ENCODE data around the gene CHRM5. TPM values are rescaled to one million over a fixed set of nuclear protein-coding genes. Genes with fewer than 3 reads are reported as not detected.

The CHRM5 gene
- total RNA-seq, 1 donor from 2014 or later = not detected

DNA sequence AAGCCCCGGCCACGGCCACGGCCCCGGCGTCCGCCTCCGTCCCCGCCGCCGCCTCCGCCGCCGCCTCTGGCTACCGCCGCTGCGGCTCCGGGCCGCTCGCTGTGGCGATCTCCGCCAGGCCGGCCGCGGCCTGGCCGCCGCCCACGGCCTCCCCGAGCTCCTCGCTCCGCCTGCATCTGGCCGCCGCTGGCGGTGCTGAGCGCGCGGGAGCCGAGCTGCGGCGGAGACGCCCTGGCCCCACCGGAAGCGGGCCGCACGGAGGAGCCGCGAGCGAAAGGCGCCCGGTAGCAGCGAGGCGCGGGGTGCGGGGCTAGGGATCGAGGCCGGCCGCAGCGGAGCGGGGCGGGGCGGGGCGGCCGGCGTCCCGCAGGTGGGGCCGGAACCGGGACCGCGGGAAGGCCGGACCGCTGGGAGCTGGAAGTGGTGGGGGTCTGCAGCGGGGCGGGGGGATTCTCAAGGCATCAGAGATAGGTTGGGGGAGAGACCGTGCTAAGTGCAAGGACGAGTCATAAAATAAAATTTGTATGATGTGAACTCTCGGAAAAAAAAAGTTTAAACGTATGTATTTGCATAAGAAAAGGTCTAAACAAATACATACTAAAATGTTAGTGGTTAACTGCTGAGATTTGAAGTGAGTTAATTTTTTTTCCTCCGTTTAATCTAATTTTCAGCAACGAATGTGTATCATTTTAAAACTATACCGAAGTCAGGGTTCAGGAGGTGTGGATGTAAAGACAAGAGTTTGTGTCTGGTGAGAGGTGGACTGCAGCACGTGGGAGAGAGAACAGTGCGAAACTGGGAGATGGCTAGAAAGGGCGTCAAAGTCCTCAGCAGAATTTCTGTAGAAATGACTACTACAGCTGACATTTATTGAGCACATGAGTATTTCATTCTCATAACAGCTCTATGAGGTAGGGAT lies 70.8 kb downstream of the CHRM5 start, which contains the start of gene AVEN:
Gene AVEN, minus strand, starts transcription at position 334 of the 919 bp plus-strand sequence. Its CDS starts 158 bp downstream, at position 176.
- TF ChIP-seq, protein P1, sequence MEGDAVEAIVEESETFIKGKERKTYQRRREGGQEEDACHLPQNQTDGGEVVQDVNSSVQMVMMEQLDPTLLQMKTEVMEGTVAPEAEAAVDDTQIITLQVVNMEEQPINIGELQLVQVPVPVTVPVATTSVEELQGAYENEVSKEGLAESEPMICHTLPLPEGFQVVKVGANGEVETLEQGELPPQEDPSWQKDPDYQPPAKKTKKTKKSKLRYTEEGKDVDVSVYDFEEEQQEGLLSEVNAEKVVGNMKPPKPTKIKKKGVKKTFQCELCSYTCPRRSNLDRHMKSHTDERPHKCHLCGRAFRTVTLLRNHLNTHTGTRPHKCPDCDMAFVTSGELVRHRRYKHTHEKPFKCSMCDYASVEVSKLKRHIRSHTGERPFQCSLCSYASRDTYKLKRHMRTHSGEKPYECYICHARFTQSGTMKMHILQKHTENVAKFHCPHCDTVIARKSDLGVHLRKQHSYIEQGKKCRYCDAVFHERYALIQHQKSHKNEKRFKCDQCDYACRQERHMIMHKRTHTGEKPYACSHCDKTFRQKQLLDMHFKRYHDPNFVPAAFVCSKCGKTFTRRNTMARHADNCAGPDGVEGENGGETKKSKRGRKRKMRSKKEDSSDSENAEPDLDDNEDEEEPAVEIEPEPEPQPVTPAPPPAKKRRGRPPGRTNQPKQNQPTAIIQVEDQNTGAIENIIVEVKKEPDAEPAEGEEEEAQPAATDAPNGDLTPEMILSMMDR (conservative IDR thresholded peaks at IDR 0.05; ENCODE audit: low read depth, low read length) = no peak
- DNase-seq (ENCODE audit: low read depth) = no peak
- peak within 1 kb of the TSS; percentile 92 for H3K4me3 ChIP-seq (ENCODE audit: low read depth, low read length)

DNA sequence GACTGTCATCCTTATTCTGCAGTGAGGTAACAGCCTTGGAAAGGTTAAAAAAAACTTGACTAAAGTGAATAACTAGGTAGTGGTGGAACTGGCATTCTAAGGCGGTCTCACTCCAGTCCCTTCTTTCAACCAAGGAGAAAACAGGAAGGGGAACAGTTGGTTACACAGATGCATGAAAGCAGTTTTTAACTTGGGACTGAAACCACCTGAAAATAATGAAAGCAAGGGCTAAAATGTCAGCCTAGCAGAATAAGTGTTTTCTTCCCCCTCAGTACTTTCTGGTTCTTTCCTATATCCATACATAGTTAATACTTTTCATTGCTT lies 71.5 kb downstream of the CHRM5 start:
- no peak for DNase-seq (ENCODE audit: low read depth)
- TF ChIP-seq, protein P1 (conservative IDR thresholded peaks at IDR 0.05; ENCODE audit: low read depth, low read length) = no peak
- H3K4me3 ChIP-seq (ENCODE audit: low read depth, low read length) = peak overlapping the region; percentile 92

DNA sequence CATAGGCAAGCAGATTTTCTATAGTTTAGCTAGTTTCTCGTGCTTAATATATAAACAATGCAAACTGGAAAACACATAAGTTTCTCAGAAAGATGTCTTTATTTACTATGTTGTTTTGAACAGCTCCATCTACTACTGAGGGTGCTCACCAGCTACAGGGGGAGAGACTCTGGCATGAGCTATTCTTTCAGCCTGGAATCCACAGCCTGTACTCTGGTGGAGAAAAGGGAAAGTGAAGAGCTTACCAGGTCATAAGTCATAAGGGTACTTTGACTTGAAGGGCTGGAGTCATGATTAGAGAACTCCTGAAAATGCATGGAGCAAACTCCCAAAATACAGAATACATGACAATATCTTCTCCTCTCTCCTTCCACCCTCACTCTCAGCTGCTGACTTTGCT lies 75.1 kb downstream of the CHRM5 start:
- H3K4me3 ChIP-seq (ENCODE audit: low read depth, low read length) = no peak overlapping the region
- TF ChIP-seq, protein P1 (conservative IDR thresholded peaks at IDR 0.05; ENCODE audit: low read depth, low read length) = no peak
- DNase-seq (ENCODE audit: low read depth) = no peak

DNA sequence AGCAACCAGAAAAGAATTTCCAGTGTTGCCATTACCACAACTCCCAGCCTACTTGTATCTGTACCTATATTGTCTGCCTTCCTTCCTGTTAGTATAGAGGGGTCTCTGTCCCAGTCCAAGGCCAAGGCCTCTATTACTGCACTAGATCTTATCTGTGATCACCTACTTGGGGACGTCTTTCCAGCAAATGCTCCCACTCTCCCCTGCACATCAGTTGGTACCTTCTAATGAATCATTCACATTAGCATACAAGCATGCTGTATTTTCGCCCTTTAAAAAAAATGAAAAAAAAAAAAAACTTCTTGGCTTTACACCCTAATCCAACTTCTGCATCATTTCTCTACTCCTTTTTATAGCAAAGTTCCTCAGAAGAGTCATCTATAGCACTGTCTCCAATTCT lies 75.5 kb downstream of the CHRM5 start:
- TF ChIP-seq, protein P1 (conservative IDR thresholded peaks at IDR 0.05; ENCODE audit: low read depth, low read length) = no peak
- H3K4me3 ChIP-seq (ENCODE audit: low read depth, low read length) = no peak overlapping the region
- DNase-seq (ENCODE audit: low read depth) = no peak

DNA sequence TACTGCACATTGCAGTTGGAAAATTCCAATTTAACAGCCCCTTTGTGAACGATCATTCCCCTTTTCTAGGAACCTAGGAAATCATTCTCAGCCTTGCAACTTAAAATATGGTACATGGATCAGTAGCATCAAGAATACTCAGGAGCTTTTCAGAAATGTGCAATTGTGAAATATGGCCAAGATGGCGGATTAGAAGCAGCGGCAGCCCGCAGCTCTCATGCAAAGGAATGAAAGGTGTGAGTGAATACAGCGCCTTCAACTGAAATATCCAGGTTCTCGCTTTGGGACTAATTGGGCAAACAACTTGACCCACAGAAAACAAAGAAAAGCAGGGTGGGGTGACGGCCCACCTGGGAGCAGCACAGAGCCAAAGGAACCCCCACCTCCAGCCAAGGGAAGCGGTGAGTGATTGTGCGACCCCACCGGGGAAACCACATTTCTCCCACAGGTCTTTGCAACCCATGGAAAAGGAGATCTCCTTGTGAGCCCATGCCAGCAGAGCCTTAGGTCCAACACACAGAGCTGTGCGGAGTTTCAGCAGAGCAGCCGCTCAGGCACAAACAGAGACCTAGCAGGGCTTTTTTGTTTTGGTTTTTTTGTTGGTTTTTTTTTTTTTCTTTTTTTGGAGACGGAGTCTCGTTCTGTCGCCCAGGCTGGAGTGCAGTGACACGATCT lies 78.3 kb downstream of the CHRM5 start:
- no peak for DNase-seq (ENCODE audit: low read depth)
- H3K4me3 ChIP-seq (ENCODE audit: low read depth, low read length) = no peak overlapping the region
- TF ChIP-seq, protein P1 (conservative IDR thresholded peaks at IDR 0.05; ENCODE audit: low read depth, low read length) = no peak

DNA sequence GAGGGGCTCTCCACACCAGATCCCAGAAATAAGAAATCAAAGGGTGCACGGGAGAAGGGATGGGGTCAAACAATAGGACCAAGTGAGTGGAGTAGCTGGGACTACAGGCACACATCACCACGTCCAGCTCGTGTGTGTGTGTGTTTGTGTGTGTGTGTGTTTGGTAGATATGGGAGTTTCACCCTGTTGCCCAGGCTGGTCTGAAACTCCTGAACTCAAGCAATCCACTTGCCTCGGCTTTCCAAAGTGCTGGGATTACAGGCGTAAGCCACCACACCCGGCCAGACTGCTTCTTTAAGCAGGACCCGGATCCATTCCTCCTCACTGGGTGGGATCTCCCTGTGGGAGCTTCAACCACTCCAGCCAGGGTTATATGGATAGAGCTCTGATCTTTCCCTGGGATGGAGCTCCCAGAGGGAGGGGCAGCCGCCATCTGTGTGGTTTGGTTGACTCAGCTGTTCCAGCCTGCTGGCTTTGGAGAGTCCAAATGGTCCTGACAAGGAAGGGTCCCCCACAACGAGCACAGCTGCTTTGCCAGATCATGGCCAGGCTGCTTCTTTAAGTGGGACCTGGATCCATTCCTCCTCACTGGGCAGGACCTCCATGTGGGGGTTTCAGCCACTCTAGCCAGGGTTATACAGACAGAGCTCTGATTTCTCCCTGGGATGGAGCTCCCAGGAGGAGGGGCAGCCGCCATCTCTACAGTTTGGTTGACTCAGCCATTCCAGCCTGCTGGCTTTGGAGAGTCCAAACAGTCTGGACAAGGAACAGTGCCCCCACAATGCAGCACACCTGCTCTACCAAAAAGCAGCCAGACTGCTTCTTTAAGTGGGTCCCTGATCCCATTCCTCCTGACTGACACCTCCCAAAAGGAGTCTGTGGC lies 79.8 kb downstream of the CHRM5 start:
- DNase-seq (ENCODE audit: low read depth) = no peak
- no peak overlapping the region for H3K4me3 ChIP-seq (ENCODE audit: low read depth, low read length)
- TF ChIP-seq, protein P1 (conservative IDR thresholded peaks at IDR 0.05; ENCODE audit: low read depth, low read length) = no peak
